CD4-positive, alpha-beta T cell treated with Interleukin-2 at 100 ng/mL for 4 hours (primary cell): Measurements from ENCODE around the gene PTCH1.
A peak's percentile ranks its signal among the peaks of the same experiment; 100 is the strongest.

ENCODE experiments used
- DNase-seq: peaks from one replicate; pipeline ENCODE4 v3.0.0-alpha.2; 2020; ENCODE audit warnings: low spot score

PTCH1 gene

DNA sequence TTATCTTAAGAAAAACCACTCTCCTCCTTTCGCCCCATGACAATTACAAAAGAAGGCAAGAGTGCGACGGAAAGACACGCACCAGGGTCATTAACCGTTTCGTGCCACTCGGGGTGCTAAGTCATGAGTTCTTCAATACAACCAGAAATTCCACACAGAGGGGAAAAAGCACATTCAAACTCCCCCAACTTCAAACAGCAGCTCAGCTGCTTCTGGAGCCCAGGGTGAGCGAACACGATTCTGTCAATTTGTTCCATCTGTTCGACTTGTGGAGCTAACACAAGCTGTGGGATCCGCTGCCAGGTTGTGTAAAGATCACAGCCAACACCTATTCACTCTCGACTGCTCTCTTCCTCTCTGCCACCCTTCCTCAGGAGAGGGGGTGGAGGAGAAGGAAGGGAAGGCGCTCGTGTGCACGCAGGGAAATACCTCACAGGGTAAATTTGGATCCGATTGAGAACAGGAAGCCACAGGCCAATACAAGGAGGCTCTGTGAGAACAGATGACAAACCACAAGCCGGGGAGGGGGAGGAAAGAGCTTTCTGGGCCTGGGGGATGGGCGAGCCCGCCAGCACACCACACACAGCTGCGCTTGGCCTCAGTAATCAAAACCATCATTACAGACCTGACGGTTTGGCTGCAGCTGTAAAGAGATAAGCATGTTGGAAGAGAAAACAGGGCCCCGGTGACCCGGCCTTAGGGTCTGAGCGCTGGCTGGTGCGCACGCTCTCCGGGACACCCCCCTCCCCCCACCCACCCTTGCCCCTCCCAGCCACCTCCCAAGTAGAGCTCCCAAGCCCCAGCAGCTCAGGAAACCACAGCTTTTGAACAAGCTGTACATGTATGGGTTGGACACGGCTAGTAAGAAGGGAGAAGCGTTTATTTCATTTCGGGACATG is 54.3 kb downstream of the PTCH1 start:
- DNase-seq: peak; percentile 76

DNA sequence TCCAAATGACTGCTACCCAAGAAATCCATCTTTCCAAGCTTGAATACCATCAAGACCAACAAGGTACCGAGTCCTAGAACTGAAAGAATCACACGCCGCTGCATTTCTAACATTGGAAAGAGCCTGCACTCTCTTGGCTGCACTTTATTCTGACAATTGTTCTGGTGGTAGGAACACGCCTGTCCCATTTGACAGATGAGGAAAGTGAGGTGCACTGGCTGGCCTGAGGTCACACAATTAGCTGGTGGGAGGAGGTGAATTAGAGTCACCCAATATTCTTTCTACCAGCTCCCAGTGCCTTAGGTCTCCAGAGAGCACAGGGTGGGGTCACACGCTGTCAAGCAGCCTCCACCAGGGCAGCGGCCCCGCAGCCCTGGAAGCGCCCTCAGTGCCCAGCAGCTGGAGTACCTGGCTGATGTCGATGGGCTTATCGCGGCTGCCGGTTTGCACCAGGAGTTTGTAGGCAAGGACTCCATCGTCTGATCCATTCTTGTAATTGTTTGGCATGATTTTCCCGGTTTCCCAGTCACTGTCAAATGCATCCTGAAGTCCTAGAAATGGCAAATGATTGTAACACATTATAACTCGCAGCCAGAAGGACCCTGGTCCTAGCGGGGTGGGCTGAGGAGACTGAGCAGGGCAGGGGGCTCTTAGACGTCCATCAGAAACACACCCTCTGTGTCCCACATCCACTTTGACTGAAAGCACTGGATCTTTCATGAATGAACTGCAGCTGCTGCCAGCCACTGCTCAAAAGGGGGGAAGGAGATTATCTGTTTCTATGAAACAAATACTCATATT is 55.1 kb downstream of the PTCH1 start:
- DNase-seq: no peak

DNA sequence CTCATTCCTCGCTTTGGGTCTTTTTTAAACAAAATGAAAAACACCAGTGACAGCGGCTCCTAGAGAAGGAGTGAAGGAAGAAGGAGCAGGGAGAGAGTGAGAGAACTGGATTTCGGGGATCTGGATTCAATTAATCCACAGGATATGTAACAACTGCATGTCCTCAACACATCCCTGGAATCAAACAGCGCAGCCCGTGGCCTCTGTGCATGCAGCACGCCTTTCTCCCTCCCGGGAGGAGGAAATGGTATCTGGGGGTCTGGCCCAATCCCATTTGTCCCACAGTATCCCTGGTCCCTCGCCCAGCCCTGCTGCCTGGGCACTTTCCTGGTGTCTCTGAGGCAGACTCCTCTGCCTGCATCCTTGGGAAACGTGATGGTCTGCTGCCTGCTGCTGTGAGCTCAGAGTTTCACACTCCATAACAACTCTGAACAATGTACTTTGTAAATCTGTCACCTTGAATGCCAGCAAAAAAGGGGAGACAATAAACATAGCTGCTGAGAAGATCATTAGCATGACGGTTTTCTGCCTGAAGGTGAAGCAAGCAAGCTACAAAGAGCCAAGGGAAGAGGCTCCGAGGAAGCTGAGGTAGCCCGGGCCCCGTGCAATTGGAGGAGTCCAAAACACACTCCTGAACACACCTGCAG is 56.1 kb downstream of the PTCH1 start:
- DNase-seq: no peak

DNA sequence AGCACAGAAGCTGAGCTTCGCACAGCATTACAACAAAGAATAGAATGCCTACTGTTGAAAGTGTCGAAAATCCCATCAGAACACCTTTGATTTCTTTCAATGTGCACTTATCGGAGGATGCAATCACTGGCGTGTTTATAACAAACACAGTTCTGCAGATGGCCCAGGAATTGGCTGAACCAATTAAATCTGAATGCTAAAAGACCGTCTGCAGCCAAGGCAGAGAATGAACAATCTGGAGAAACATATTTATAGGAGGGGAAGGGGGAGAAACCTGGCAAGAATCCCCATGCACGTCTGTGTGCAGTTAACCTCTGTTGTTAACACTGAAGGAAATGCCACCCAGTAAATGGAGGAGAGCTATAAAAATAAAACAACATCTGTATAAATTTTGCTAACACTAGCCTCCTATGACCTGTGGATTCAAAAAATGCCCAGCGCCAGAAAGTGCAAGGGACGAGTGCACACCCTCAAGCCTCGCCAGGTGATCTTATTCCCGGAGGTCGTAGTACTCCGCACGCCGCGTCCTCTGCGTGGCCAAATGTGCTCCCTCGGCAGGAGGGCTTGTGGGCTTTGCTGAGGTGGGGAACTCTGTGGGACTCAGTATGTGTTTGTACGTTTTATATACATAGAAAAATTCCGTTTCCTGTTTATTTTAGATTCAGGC is 56.8 kb downstream of the PTCH1 start:
- no peak for DNase-seq

DNA sequence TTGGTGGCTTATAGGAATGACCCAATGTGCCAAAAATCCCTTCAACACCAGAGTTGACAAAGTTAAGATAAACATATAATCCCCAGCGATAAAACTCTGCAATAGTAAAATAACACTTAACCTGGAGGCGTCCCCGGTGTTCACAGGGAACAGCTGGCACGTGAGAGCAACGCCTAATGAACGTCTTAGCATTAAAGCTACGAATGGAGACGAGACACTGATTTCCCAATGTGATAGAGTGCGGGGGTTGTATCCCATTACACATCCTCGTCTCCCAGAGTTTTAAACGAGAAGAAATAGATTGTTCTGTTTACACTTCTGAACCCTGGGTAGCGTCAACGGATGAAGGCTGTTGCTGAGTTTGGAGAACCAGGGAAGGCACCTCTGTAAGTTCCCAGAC is 57.6 kb downstream of the PTCH1 start:
- DNase-seq: no peak

DNA sequence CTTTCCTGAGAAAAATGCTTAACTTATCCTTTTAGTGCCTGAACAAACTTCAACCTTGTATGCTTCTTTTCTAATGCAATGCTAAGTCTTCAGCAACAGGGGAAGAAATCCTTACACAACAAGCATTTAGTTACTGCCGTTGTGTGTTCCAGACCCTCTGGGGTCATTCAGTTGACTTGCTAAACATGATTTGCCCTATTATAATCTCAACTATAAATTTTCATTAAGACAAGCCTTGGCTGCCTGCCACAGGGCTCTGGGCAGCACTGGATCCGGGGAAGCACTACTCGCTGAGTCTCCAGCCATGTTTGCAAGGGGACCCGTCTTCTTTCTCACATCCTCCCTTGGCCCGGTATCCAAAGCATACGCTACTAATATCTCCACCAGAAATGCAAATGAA is 58.1 kb downstream of the PTCH1 start:
- no peak for DNase-seq

DNA sequence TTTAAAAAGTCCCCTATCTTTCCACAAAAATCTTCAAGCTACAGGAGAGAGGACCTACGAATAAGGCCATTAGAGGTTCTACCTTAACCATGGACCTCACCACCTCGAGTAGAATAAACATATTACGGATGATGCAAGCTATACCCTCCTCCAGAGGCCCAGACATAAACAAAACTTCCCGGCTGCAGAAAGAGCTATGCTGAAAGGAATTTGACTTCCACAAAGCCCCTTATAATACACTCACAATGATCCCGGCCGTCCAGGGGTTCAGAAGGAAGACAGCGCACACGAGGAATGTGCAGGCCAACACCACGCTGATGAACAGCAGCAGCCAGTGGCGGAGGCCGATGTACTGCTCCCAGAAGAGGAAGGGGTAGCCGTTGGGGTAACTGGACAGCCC is 59.0 kb downstream of the PTCH1 start:
- DNase-seq: no peak

DNA sequence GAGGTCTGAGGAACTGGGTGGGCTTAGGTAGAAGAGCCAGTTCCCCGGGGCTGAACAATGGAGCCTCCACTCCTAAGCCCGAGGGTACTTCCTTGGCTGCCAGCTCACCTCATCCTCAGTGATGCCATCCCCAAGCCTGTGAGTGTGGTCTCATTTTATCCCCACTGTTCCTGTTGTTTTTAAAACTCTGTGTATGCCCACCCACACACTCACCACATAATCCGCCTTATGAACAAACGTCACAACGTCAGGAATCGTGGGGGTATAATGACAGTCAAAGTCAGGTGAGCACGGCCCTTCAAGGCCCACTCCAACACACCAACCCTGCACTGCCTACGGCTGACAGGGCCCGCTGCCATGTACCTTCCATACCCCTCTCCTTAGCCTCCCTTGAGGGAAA is 61.1 kb downstream of the PTCH1 start:
- DNase-seq: no peak

DNA sequence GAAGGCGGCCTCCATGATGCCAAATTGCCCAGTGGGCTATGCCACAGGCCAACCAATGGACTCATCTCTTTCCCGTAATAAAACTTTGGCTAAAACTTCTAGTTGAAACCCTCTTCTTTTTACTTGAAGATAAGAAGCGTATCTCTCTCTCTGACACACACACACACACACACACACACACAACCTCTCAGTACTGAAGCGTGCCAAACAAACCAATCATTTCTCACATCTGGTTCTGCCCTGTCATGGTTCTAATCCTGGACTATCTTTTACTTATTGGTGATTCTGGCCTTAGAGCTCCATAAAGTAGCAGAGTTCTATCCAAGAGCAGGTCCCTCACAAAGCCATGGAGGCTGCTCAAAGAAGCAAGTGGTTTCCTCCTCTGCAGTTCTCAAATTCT is 64.6 kb downstream of the PTCH1 start:
- no peak for DNase-seq

DNA sequence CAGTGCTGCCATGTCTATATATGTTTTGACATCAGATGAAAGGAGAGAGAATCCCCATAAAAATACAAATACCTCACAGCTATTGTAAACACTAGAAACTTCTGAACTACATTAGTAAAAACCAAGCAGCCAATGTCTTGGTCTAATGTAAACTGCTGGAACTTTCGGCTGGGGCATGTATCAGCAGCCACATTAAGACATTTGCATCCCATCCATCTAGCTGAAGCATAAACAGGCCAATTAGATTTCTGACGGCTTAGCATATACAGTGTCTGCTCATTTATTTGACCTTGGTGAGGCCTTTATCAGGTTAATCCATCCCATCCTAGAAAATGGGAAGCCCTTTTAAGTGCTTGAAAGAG is 65.7 kb downstream of the PTCH1 start:
- no peak for DNase-seq

DNA sequence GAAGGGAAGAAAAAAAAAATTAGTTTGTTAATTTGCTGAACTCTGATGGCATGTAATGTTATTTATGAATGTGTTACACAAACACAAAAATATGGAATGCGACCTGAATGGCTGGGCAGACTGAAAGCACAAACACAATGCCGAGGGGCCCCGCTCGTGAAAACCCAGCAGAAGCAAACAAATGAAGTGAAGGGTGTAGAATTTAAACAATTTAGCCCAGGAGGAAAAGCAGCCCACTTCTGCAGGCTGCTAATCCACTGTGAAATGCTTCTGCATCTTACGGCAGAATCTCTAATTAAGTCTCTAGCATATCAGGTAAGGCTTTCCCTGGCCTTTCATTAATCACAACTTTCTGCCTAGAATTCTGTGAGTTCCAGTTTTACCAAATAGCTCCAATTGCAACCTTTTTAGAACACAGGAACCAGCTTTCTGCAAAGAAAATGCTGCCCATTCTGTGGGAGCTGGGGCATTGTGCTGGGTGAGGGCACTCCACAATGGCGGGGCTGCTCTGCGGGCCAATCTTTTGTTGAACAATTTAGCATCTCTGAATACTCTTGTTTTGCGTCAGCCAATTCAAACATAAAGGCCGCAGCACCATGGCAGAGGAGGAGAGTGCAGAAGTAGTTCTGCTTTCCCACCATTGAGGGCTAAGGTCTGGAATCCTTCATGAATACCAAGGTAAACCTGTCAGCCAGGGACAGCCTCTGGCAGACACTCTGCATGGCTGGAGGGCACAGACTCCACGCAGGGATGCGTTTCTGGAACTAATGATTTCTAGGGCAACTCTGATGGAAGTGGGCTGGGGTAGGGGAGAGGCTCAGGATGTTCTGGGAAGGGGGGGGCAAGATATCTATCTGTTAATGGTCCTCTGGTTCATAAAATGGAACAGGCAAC is 66.4 kb downstream of the PTCH1 start:
- no peak for DNase-seq

DNA sequence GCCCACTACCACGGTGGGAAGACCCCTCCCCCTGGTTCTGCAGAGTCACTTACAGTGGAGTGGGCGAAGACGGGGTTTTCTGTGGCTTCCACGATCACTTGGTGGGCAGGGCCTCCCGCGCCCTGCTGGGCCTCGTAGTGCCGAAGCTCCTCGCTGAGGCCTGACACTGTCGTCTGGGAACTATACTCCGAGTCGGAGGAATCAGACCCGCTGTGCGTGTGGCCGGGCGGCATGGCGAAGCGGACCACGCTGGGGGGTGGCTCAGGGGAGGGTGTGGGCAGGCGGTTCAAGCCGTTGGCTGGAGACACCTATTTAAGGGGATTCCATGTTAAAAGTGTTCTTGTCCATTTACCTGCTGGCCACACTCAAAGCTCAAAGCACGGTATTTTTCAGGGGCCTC is 67.8 kb downstream of the PTCH1 start:
- DNase-seq: no peak

DNA sequence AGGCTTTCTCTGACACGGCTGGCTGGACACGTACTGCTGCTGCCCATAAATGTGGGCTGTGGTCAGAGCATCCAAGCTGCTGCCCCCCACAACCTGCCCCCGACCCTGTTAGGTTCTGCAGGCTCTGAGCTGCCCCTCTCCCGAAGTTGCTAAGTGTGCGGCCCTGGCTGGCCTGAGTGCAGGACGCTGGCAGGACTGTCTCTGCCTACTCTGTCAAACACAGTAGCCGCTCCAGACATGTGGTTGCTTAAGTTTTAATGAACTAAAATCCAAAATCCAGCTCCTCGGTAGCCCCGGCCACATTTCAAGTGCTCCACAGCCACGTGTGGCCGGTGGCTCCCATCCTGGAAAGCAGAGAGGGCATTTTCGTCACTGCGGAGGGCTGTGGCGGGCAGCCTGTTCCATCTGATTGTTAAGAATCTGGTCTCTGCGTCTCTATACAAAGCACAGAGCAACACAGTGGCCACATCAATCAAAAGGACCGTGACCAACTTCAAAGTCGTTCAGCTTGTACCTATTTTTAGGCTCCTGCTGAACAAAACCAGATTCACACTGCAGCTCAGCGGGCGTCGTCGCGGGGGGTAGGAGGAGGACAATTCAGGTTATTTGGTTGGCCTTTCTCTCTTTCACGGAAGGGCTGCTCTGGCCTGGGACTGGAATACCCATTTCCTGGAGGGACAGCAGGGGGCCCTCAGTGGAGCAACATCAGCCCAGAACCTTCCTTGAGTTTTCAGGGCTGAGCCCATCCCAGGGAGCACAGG is 68.9 kb downstream of the PTCH1 start:
- DNase-seq: no peak

DNA sequence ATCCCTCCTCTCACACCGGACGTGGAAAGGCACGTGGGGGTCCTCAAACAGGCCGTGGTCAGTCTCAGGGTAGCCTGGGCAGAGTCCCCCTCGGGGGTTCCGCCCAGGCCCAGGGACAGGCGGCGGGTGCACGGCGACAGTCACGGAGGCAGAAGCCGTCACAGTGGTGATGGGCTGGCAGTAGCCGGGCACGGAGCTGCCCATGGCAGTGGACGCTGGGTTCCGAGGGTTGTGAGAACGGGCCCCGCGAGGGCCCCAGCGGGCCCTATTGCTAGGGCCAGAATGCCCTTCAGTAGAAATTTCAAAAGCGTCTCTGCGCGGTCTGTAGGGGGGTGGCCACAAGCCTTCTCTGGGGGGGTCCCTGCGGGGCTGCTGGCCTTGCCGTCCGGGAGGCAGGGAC is 69.8 kb downstream of the PTCH1 start:
- no peak for DNase-seq

DNA sequence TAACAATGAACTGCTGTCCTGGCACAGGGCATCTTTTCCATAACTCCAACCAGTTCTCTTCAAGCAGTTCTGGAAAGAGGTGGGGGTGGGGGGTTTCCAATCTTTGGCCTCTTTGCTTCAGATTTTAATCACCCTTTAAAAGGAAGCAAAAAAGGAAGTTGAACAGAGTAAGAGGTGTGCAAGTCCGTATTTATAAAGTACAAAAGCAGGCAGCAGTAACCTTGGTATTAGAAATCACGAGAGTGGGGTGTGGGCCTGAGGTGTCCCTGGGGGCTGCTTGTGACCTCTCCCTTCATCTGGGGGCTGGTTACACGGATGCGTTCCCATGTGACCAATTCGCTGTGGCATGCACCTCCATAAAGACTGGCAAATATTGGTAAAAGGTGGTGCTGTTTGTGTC is 70.5 kb downstream of the PTCH1 start:
- no peak for DNase-seq

DNA sequence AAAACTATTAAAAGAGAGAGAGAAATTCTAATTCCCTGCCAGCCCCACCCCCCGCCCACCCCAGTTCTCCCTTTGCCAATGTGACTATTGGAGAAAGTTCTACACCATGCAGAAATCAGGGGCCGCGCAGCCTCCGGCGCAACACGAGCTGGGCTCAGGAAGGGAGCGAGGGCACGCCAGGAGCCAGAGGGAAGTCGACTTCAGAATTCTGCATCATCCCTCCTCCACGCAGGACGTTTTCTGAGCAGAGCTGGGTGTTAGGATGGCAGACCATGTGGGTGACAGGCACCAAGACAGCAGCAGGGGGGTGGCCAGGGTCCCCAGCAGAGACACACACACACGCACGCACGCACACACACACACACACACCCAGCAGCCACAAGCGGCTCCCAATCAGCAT is 72.6 kb downstream of the PTCH1 start:
- DNase-seq: no peak

DNA sequence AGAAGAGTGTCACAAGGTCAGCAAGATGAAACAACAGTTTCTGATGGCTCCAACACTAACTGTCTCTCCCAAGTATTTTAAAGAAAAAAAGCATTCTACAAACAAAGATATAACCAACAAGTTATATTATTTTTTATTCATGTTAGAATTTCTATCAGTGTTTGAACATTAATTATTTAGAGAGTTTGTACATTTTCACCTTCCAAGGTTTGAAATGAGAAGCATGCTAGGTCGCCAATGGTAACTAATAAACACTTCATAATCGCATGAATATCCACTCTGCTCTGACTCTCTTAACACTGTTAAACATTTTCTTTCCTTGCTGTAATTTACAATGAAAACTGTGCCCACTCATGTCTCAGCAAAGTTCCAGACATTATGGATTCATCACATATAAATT is 73.5 kb downstream of the PTCH1 start:
- DNase-seq: no peak

DNA sequence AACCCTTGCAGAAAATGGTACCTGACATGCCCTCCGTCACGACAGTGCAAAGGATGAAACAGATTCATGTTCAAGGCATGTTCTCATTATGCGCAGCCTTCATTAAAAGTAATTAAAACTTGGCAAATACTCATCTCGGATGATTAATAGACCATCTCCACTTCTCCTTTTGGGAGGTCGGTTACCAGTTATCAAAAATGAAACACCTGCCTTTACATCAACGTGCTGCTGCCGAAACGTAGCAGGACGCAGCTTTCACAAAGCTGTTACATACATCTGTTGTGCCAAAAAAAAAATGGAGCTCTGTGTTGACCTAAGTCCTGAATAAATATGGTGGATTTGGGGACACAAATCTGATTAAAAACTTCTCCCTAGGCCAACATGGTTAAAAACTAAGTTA is 75.7 kb downstream of the PTCH1 start:
- no peak for DNase-seq

DNA sequence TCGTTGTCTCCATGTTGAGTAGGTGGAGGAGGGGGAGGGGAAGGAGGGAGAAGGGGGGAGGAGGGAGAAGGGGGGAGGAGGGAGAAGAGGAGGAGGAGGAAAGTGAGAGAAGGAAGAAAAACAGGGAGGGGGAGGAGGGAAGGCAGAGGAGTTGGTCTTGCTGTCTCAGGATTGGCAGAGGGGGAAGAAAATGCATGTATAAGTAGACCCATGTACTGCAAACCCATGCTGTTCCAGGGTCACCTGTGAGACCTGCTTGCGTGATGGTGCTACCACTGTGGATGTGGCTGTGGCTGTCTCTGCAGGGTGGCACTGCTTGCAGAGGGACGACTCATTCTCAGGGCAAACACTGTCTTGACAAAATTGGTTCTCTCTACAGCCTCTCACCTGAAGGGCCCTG is 76.3 kb downstream of the PTCH1 start:
- DNase-seq: no peak

DNA sequence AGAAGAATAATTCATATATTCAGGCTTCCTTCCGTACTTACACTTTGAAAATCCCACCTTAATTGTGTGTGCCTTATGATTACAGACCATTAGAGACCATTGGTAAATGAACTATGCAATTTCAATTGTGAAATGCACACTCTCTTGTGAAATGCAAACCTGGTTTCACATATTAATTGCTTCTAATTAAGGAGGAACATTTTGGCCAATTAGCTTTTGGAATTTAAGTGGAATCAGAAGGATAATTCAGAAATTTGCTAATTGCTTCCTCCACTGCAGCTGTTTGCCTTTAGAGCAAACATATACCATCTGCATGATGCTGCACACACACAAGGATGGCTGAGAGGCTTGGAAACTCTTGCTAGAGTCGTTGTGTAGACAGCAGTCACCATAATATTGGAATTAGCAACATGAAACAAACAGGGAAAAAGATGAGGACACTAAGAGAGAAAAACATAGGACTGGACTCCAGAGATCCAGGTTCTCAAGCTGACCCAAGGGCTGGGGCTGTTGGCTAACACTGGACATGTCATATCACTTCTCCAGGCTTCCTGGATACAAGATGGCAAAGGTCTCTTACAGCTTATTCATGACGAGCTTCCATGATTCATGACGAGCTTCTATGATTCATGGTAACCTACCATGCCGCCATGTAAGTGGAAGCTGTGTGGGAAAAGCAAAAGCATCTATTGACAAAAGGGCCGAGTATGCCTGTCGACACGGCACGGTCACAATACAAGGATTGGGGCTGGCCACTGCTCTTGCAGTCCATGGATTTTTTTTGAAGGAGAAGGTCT is 78.0 kb downstream of the PTCH1 start:
- DNase-seq: no peak
